Testis (tissue), 2 donors: ENCODE measurements around the gene ZNF219.

ENCODE experiments used
- CTCF ChIP-seq, 3 experiments: fragments of 450-650 bp in 2 of 3; fragments of 200-600 bp in 1 of 3; sonication (generic) in 1 of 3; IDR thresholded peaks; one replicate each; pipeline ENCODE4 v1.5.1; 2016 to 2019; ENCODE audit warnings: antibody characterized with exemption in 3 of 3, mild to moderate bottlenecking in 2 of 3, moderate library complexity in 1 of 3
- POLR2A ChIP-seq: fragments of 450-650 bp; IDR thresholded peaks from one replicate; pipeline ENCODE4 v1.6.1; 2017; ENCODE audit warnings: antibody characterized with exemption, mild to moderate bottlenecking, moderate library complexity

DNA sequence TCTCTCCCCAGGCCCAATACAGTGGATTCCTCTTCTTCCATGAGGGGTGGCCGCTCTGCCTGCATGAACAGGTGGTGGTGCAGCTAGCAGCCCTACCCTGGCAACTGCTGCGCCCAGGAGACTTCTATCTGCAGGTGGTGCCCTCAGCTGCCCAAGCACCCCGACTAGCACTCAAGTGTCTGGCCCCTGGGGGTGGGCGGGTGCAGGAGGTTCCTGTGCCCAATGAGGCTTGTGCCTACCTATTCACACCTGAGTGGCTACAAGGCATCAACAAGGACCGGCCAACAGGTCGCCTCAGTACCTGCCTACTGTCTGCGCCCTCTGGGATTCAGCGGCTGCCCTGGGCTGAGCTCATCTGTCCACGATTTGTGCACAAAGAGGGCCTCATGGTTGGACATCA is 24.5 kb downstream of the ZNF219 start:
- no peak for TF ChIP-seq CTCF (IDR thresholded peaks at IDR 0.05)
- TF ChIP-seq POLR2A = no peak
